A673 (cell line): Measurements from ENCODE around the gene CELF4.

Source experiments
- EZH2 ChIP-seq: fragments of 200-600 bp; sonication (generic); IDR thresholded peaks from 2 replicates; pipeline ENCODE4 v1.6.1; 2017; ENCODE audit warnings: borderline replicate concordance, low read depth, mild to moderate bottlenecking, mixed read lengths, antibody characterized with exemption, low read length; ENCODE audit not compliant: poor library complexity, severe bottlenecking
- TF ChIP-seq, protein P1 (sequence below): fragments of 300-800, 200-600 bp; sonication (generic); conservative IDR thresholded peaks from 2 replicates; pipeline ENCODE4 v1.5.1; 2017; ENCODE audit warnings: low read depth, mild to moderate bottlenecking, antibody characterized with exemption, low read length, moderate library complexity, mixed read lengths

DNA sequence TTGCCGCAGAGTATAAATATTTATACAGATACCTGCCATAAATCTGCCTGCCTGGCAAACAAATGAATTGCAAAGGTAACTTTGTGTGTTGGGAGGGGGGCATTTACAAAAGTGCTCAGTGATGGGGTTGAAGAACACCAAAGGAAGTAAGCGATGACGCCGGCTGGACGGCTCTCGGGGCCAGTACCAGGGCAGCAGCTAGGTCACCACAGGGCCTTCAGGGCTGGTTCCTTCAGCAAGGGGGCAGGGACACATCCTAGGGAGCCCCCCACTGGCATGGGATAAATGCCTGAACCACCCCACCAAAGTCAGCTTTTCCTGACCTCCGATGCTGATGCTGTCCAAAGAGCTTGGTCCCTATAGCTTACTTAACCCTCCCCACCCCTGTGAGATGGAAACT, 190.4 kb downstream of the CELF4 start:
- TF ChIP-seq EZH2 = no peak
- TF ChIP-seq, protein P1, sequence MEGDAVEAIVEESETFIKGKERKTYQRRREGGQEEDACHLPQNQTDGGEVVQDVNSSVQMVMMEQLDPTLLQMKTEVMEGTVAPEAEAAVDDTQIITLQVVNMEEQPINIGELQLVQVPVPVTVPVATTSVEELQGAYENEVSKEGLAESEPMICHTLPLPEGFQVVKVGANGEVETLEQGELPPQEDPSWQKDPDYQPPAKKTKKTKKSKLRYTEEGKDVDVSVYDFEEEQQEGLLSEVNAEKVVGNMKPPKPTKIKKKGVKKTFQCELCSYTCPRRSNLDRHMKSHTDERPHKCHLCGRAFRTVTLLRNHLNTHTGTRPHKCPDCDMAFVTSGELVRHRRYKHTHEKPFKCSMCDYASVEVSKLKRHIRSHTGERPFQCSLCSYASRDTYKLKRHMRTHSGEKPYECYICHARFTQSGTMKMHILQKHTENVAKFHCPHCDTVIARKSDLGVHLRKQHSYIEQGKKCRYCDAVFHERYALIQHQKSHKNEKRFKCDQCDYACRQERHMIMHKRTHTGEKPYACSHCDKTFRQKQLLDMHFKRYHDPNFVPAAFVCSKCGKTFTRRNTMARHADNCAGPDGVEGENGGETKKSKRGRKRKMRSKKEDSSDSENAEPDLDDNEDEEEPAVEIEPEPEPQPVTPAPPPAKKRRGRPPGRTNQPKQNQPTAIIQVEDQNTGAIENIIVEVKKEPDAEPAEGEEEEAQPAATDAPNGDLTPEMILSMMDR = no peak
